Measurements from ENCODE around the gene FRY.
"Not testable (repeated sequence)": the region's sequence is repeated elsewhere in the genome, so short reads cannot be mapped to it uniquely, and the experiment has no call there.

- not testable (repeated sequence) for TF ChIP-seq E2F5 (CRISPR knock-in tag; IDR thresholded peaks at IDR 0.05); USF2 (CRISPR knock-in tag; IDR thresholded peaks at IDR 0.05); ZNF138 (CRISPR knock-in tag; conservative IDR thresholded peaks at IDR 0.05); CTCF (IDR thresholded peaks at IDR 0.05); NR1H2 (CRISPR knock-in tag; IDR thresholded peaks at IDR 0.05); GRHL2 (CRISPR knock-in tag; IDR thresholded peaks at IDR 0.05; ENCODE audit: insufficient replicate concordance, severe bottlenecking); CREM (CRISPR knock-in tag; IDR thresholded peaks at IDR 0.05); ZBTB43 (CRISPR knock-in tag; IDR thresholded peaks at IDR 0.05)
These were observed 30.8 kb upstream of the FRY start for GRCh38 chr13:32000754-32001153.

Measured in WTC11 (cell line).